H9 (cell line): Measurements from ENCODE around the gene ARFGAP2. TPM values are rescaled to one million over a fixed set of nuclear protein-coding genes. Genes with fewer than 3 reads are reported as not detected.

Experiments used
- DNase-seq: peaks from one replicate; pipeline ENCODE4 v3.0.0-alpha.2; 2017
- H2AFZ ChIP-seq: one replicate; pipeline ENCODE4 v1.6.1; 2013; ENCODE audit warnings: mild to moderate bottlenecking, low read length, control low read depth, moderate library complexity
- H2AK5ac ChIP-seq: 2 replicates; pipeline ENCODE4 v1.6.1; 2013; ENCODE audit warnings: low read length, control low read depth, mixed read lengths; ENCODE audit not compliant: insufficient read length
- H2BK120ac ChIP-seq: one replicate; pipeline ENCODE4 v1.6.1; 2013; ENCODE audit warnings: low read depth, mild to moderate bottlenecking, low read length, control low read depth, inconsistent platforms; ENCODE audit not compliant: poor library complexity, severe bottlenecking
- H2BK12ac ChIP-seq: 2 replicates; pipeline ENCODE4 v1.6.1; 2013; ENCODE audit warnings: low read length, control low read depth, mixed read lengths, low read depth; ENCODE audit not compliant: insufficient read length
- H2BK15ac ChIP-seq: 2 replicates; pipeline ENCODE4 v1.6.1; 2013; ENCODE audit warnings: low read depth, low read length, control low read depth
- H2BK20ac ChIP-seq: one replicate; pipeline ENCODE4 v1.6.1; 2013; ENCODE audit warnings: low read depth, mild to moderate bottlenecking, low read length, control low read depth, inconsistent platforms; ENCODE audit not compliant: poor library complexity, severe bottlenecking
- H2BK5ac ChIP-seq: 2 replicates; pipeline ENCODE4 v1.6.1; 2013; ENCODE audit warnings: low read length, control low read depth, mixed read lengths; ENCODE audit not compliant: insufficient read length
- H3K14ac ChIP-seq: 2 replicates; pipeline ENCODE4 v1.6.1; 2013; ENCODE audit warnings: low read length, control low read depth; ENCODE audit not compliant: insufficient read depth
- H3K18ac ChIP-seq: 2 replicates; pipeline ENCODE4 v1.6.1; 2013; ENCODE audit warnings: low read depth, mild to moderate bottlenecking, mixed read lengths, low read length, control low read depth; ENCODE audit not compliant: insufficient read length
- H3K23ac ChIP-seq: 2 replicates; pipeline ENCODE4 v1.6.1; 2013; ENCODE audit warnings: low read length, control low read depth, mixed read lengths, low read depth; ENCODE audit not compliant: insufficient read length
- H3K23me2 ChIP-seq: 2 replicates; pipeline ENCODE4 v1.6.1; 2013; ENCODE audit warnings: low read depth, mild to moderate bottlenecking, mixed read lengths, low read length, control low read depth; ENCODE audit not compliant: insufficient read length, poor library complexity, severe bottlenecking
- H3K27ac ChIP-seq: 2 replicates; pipeline ENCODE4 v1.5.1; 2013; ENCODE audit warnings: low read length, control low read depth, mixed read lengths, low read depth; ENCODE audit not compliant: insufficient read length
- H3K27me3 ChIP-seq: 2 replicates; pipeline ENCODE4 v1.6.1; 2013; ENCODE audit warnings: low read length, control low read depth, inconsistent platforms; ENCODE audit not compliant: insufficient read depth
- H3K4ac ChIP-seq: 2 replicates; pipeline ENCODE4 v1.6.1; 2013; ENCODE audit warnings: low read depth, mild to moderate bottlenecking, control low read depth, inconsistent platforms, low read length, moderate library complexity
- H3K4me1 ChIP-seq: 2 replicates; pipeline ENCODE4 v1.6.1; 2013; ENCODE audit warnings: low read length, control low read depth, inconsistent platforms; ENCODE audit not compliant: insufficient read depth
- H3K4me2 ChIP-seq: 2 replicates; pipeline ENCODE4 v1.6.1; 2013; ENCODE audit warnings: low read length, control low read depth, mixed read lengths; ENCODE audit not compliant: insufficient read length, insufficient read depth
- H3K56ac ChIP-seq: 2 replicates; pipeline ENCODE4 v1.6.1; 2013; ENCODE audit warnings: low read depth, mild to moderate bottlenecking, mixed read lengths, low read length, control low read depth; ENCODE audit not compliant: insufficient read length
- H3K79me1 ChIP-seq: 2 replicates; pipeline ENCODE4 v1.6.1; 2013; ENCODE audit warnings: low read depth, mild to moderate bottlenecking, moderate library complexity, low read length, control low read depth, inconsistent platforms; ENCODE audit not compliant: insufficient read depth, poor library complexity, severe bottlenecking
- H3K79me2 ChIP-seq: 2 replicates; pipeline ENCODE4 v1.6.1; 2013; ENCODE audit warnings: low read length, control low read depth, inconsistent platforms; ENCODE audit not compliant: insufficient read depth
- H3K9ac ChIP-seq: 2 replicates; pipeline ENCODE4 v1.6.1; 2013; ENCODE audit warnings: low read length, control low read depth, mixed read lengths; ENCODE audit not compliant: insufficient read length; ENCODE audit errors: extremely low read depth
- H3K9me3 ChIP-seq: one replicate; pipeline ENCODE4 v1.6.1; 2013; ENCODE audit warnings: low read depth, low read length, inconsistent platforms; ENCODE audit not compliant: control insufficient read depth
- H3T11ph ChIP-seq: one replicate; pipeline ENCODE4 v1.6.1; 2013; ENCODE audit warnings: mild to moderate bottlenecking, low read length, control low read depth, inconsistent platforms
- H4K20me1 ChIP-seq: one replicate; pipeline ENCODE4 v1.6.1; 2013; ENCODE audit not compliant: control insufficient read depth, insufficient read length, insufficient read depth
- H4K5ac ChIP-seq: 2 replicates; pipeline ENCODE4 v1.6.1; 2013; ENCODE audit warnings: low read depth, mild to moderate bottlenecking, mixed read lengths, low read length, control low read depth; ENCODE audit not compliant: insufficient read length
- H4K8ac ChIP-seq: replicated peaks from 2 replicates; pipeline ENCODE4 v1.6.1; 2013; ENCODE audit warnings: low read length, control low read depth, mixed read lengths, low read depth; ENCODE audit not compliant: insufficient read length
- H4K91ac ChIP-seq: 2 replicates; pipeline ENCODE4 v1.6.1; 2013; ENCODE audit warnings: low read depth, mild to moderate bottlenecking, moderate library complexity, mixed read lengths, low read length, control low read depth; ENCODE audit not compliant: insufficient read length
- H3K27ac Mint-ChIP-seq, 3 experiments: 2 replicates in 2 of 3; 3 replicates in 1 of 3; pipeline ENCODE4 v1.8.0; 2020 to 2021; ENCODE audit warnings: mixed read lengths in 3 of 3, mild to moderate bottlenecking in 1 of 3, moderate library complexity in 1 of 3
- H3K27me3 Mint-ChIP-seq: 2 replicates; pipeline ENCODE4 v1.8.0; 2021; ENCODE audit warnings: low read depth, mild to moderate bottlenecking, moderate library complexity, mixed read lengths
- H3K36me3 Mint-ChIP-seq, 3 experiments: 2 replicates in 2 of 3; 3 replicates in 1 of 3; pipeline ENCODE4 v1.8.0; 2020 to 2021; ENCODE audit warnings: low read depth in 3 of 3, mixed read lengths in 3 of 3; ENCODE audit not compliant: insufficient read depth in 1 of 3
- H3K4me1 Mint-ChIP-seq, 2 experiments: 2 replicates each; pipeline ENCODE4 v1.8.0; 2020; ENCODE audit warnings: mixed read lengths in 2 of 2
- H3K4me3 Mint-ChIP-seq, 2 experiments: 2 replicates in 1 of 2; 3 replicates in 1 of 2; pipeline ENCODE4 v1.8.0; 2020 to 2021; ENCODE audit warnings: mild to moderate bottlenecking in 2 of 2, mixed read lengths in 2 of 2, moderate library complexity in 1 of 2
- H3K9me3 Mint-ChIP-seq, 2 experiments: 2 replicates in 1 of 2; 3 replicates in 1 of 2; pipeline ENCODE4 v1.8.0; 2020; ENCODE audit warnings: mild to moderate bottlenecking in 2 of 2, mixed read lengths in 2 of 2, moderate library complexity in 1 of 2
- CTCF ChIP-seq: fragments of 200-600 bp; sonication (generic); conservative IDR thresholded peaks from 3 replicates; pipeline ENCODE4 v1.8.0; 2021; ENCODE audit warnings: antibody characterized with exemption, mild to moderate bottlenecking
- WGBS: extraction: QIAGEN DNeasy Blood & Tissue Kit; methylation state at CpG from one replicate; pipeline ENCODE4 v1.1.7; 2013; ENCODE audit warnings: missing lambda C conversion rate, low lambda C conversion rate, mixed read lengths; ENCODE audit not compliant: insufficient read length; ENCODE audit errors: extremely low coverage; 5-methylcytosine and 5-hydroxymethylcytosine counted together
- total RNA-seq: library from RNA; stranded (reverse); gene quantifications from 2 replicates; pipeline ENCODE4 v1.2.1, GENCODE V29; 2021

The ARFGAP2 gene
- total RNA-seq, 1 experiment from 2014 or later, result 72.3 TPM

GRCh38 chr11:47124675-47125074 lies 52.0 kb downstream of the ARFGAP2 start:
- Histone ChIP-seq H2BK120ac (no peak overlapping the region), H2AFZ (no peak overlapping the region)

More at GRCh38 chr11:47124675-47125074, 52.0 kb downstream of the ARFGAP2 start:
- Histone ChIP-seq H3K4ac (no peak overlapping the region), H4K8ac (no peak overlapping the region), H3K23me2 (no peaks in the 10 kb centered on the region), H4K91ac (no peak overlapping the region), H3K27me3 (no peaks in the 10 kb centered on the region), H3K27ac (no peak overlapping the region), H4K5ac (no peak overlapping the region), H3K18ac (no peak overlapping the region), H4K20me1 (no peaks in the 10 kb centered on the region), H3K4me1 (0 out of 2 replicates have a peak, but pooled peaks cover 5% of the 10 kb centered on the region), H2AK5ac (no peak overlapping the region), H2BK20ac (no peak overlapping the region), H3K79me1 (no peaks in the 10 kb centered on the region), H3K9me3 (no peaks in the 10 kb centered on the region), H3K9ac (no peak overlapping the region), H3K4me2 (no peak overlapping the region), H3K23ac (no peak overlapping the region), H3K14ac (no peak overlapping the region), H2BK5ac (no peak overlapping the region), H3K56ac (no peak overlapping the region), H3T11ph (no peak overlapping the region), H2BK15ac (no peak overlapping the region), H3K79me2 (no peaks in the 10 kb centered on the region), H2BK12ac (no peak overlapping the region)
- Mint-ChIP-seq H3K9me3 (no peaks in the 10 kb centered on the region), H3K27ac (no peak overlapping the region), H3K4me1 (peaks cover 14 to 22% of the 10 kb centered on the region in 2 experiments), H3K4me3 (no peak overlapping the region), H3K36me3 (no peaks in the 10 kb centered on the region), H3K27me3 (no peaks in the 10 kb centered on the region)
- no peak for DNase-seq
- no peak for TF ChIP-seq CTCF
- WGBS, result no CpG with 5 or more reads among the region's 1 CpG
